Measurements from ENCODE around the gene GPHA2. TPM values are rescaled to one million over a fixed set of nuclear protein-coding genes. Genes with fewer than 3 reads are reported as not detected.

Gene GPHA2
- total RNA-seq, 2 experiments from 2014 or later: 0.49 to 0.56 TPM

DNA sequence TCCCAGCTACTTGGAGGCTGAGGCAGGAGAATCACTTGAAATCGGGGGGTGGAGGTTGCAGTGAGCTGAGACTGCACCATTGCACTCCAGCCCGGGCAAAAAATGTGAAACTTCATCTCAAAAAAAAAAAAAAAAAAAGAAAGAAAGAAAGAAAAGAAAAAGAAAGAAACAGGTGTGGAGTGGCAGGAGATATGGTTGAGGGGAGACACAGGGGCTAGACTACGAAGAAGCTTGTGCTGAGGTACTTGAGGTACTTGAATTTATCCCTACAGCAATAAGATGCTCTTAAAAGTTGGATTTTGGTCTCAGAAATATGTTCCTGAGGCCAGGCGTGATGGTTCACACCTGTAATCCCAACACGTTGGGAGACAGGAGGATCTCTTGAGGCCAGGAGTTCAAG, 38.4 kb upstream of the GPHA2 start:
- intact Hi-C loops (cut with DNase I, micrococcal nuclease): loop anchor here (5.0 kb wide), 2 partner anchors 38 to 57 kb away; partner anchors contain the start of genes ARL2 (in 1 of the 2) and ATG2A (in 1 of the 2)
- no peak overlapping the region for H3K4me3 ChIP-seq (ENCODE audit: low read length)
- H3K9me3 Mint-ChIP-seq: no peaks in the 10 kb centered on the region
- TF ChIP-seq, protein P1, sequence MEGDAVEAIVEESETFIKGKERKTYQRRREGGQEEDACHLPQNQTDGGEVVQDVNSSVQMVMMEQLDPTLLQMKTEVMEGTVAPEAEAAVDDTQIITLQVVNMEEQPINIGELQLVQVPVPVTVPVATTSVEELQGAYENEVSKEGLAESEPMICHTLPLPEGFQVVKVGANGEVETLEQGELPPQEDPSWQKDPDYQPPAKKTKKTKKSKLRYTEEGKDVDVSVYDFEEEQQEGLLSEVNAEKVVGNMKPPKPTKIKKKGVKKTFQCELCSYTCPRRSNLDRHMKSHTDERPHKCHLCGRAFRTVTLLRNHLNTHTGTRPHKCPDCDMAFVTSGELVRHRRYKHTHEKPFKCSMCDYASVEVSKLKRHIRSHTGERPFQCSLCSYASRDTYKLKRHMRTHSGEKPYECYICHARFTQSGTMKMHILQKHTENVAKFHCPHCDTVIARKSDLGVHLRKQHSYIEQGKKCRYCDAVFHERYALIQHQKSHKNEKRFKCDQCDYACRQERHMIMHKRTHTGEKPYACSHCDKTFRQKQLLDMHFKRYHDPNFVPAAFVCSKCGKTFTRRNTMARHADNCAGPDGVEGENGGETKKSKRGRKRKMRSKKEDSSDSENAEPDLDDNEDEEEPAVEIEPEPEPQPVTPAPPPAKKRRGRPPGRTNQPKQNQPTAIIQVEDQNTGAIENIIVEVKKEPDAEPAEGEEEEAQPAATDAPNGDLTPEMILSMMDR (IDR thresholded peaks at IDR 0.05): no peak
- H3K27ac Mint-ChIP-seq: no peak overlapping the region
- no peak overlapping the region for H3K4me3 Mint-ChIP-seq
- H3K36me3 ChIP-seq (ENCODE audit: insufficient read depth, low read length): no peaks in the 10 kb centered on the region
- no peaks in the 10 kb centered on the region for H3K9me3 ChIP-seq (ENCODE audit: control insufficient read depth in 1 of 2, insufficient read depth in 1 of 2, low read length in 2 of 2)
- H3K4me1 ChIP-seq (ENCODE audit: insufficient read depth, low read length): peaks cover 23% of the 10 kb centered on the region
- CTCF ChIA-PET: interaction anchor here (0.7 kb wide), 1 partner anchor 40 kb away, joined by 3 read pairs; the partner anchor contains the start of gene ARL2
- H3K27me3 Mint-ChIP-seq: no peaks in the 10 kb centered on the region
- ATAC-seq (ENCODE audit: poor library complexity) (no peak), DNase-seq (no peak)
- peaks cover 23% of the 10 kb centered on the region for H3K4me1 Mint-ChIP-seq (ENCODE audit: low read depth)
- H3K27ac ChIP-seq (ENCODE audit: low read depth in 1 of 2, low read length in 2 of 2): no peak overlapping the region
- POLR2A ChIA-PET: no interaction called here
- no peaks in the 10 kb centered on the region for H3K27me3 ChIP-seq (ENCODE audit: control insufficient read depth in 1 of 2, insufficient read depth in 2 of 2, low read length in 2 of 2)
- no peaks in the 10 kb centered on the region for H3K36me3 Mint-ChIP-seq (ENCODE audit: low read depth)

DNA sequence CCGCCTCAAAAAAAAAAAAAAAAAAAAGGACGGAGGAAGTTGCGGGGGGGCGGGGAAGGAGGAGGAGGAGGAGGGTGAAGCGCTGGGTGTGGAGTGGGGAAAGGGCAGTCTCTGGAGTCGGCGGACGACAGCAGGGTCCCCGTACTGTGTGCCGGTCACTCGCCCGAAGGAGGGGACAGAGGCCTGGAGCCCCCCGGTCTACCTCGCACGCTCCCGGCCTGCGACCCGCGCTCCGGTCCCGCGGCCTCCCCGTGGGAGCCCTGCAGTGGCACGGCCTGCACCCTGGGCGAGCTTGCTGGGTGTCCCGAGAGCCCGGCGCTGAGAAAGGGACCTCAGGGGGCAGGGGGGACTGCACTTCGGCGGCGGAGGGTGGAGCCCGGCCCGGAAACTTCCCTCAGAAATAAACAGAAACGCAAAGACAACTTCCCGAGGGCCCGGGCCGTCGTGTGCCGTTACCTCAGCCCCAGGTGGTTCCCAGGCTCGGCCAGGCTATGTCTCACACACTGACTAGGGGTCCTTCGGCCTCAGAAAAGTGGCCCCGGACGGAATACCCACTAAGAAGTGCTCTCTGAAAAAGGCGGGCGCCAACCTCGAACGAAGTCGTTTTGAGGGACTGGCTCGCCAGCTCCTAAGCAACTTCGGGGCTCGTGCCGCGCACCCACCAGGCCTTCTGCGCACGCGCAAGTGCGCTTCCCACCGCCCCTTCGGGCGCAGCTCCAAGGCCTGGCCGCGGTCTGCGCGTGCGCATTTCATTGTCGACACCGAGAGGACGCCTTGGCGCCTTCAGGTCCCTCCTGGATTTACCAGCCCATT, 35.9 kb upstream of the GPHA2 start, which contains the start of gene MAJIN:
Gene MAJIN (minus strand): TSS at position 688 of the 813 bp plus-strand sequence. CDS start 12,703 bp downstream, outside the sequence.
- Histone ChIP-seq H3K4me3 (ENCODE audit: low read length) (peak within 1 kb of the TSS; percentile 58), H3K27me3 (ENCODE audit: control insufficient read depth in 1 of 2, insufficient read depth in 2 of 2, low read length in 2 of 2) (no peaks in the 10 kb centered on the region), H3K27ac (ENCODE audit: low read depth in 1 of 2, low read length in 2 of 2) (peak within 1 kb of the TSS in 1 of 2 donors; percentile 29), H3K4me1 (ENCODE audit: insufficient read depth, low read length) (peaks cover 23% of the 10 kb centered on the region), H3K9me3 (ENCODE audit: control insufficient read depth in 1 of 2, insufficient read depth in 1 of 2, low read length in 2 of 2) (no peaks in the 10 kb centered on the region), H3K36me3 (ENCODE audit: insufficient read depth, low read length) (no peaks in the 10 kb centered on the region)
- ATAC-seq (ENCODE audit: poor library complexity) (peak; percentile 82), DNase-seq (peak; percentile 76 to 95 (median 90))
- Mint-ChIP-seq H3K27ac (peak within 1 kb of the TSS; percentile 83), H3K27me3 (no peaks in the 10 kb centered on the region), H3K4me3 (peak within 1 kb of the TSS; percentile 81), H3K4me1 (ENCODE audit: low read depth) (peaks cover 26% of the 10 kb centered on the region), H3K36me3 (ENCODE audit: low read depth) (no peaks in the 10 kb centered on the region), H3K9me3 (no peaks in the 10 kb centered on the region)
- POLR2A ChIA-PET: interaction anchor here (0.6 to 2.0 kb wide), 15 partner anchors 12 to 1644 kb away, joined by 3 to 12 read pairs (median 4); partner anchors contain the start of genes ARL2, ATG2A, FAU and MALAT1
- TF ChIP-seq, protein P1 (IDR thresholded peaks at IDR 0.05): no peak
- intact Hi-C loops (cut with DNase I, micrococcal nuclease): loop anchor here (5.0 kb wide), 2 partner anchors 41 to 54 kb away; partner anchors contain the start of genes ARL2 (in 1 of the 2) and ATG2A (in 1 of the 2)
- CTCF ChIA-PET: interaction anchor here (0.7 to 1.7 kb wide), 2 partner anchors 25 to 41 kb away, joined by 3 read pairs; partner anchors contain the start of gene BATF2

DNA sequence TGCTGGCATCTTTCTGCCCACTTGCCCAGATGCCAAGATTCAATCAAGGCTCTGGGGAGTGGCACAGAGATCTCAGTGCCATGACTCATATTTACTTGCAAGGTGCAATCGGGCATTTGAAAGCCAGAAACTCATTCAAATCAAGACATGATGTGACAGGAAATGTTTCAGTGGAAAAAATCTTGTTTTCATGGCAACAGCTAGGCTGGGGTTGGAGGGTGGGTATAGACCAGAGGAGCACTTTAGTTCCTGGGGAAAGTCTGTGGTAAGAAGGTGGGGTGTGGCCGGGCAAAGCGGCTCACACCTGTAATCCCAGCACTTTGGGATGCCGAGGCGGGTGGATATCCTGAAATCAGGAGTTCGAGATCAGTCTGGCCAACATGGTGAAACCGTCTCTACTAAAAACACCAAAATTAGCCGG, 35.0 kb upstream of the GPHA2 start:
- ATAC-seq (ENCODE audit: poor library complexity) (peak; percentile 40), DNase-seq (peak in 6 of 14 experiments; percentile 5 to 30 (median 22))
- intact Hi-C loops (cut with DNase I, micrococcal nuclease): loop anchor here (5.0 kb wide), 2 partner anchors 42 to 53 kb away; partner anchors contain the start of genes ARL2 (in 1 of the 2) and ATG2A (in 1 of the 2)
- H3K27ac Mint-ChIP-seq: peak overlapping the region; percentile 83
- Histone ChIP-seq H3K4me1 (ENCODE audit: insufficient read depth, low read length) (peaks cover 23% of the 10 kb centered on the region), H3K9me3 (ENCODE audit: control insufficient read depth in 1 of 2, insufficient read depth in 1 of 2, low read length in 2 of 2) (no peaks in the 10 kb centered on the region), H3K27ac (ENCODE audit: low read depth in 1 of 2, low read length in 2 of 2) (no peak overlapping the region), H3K27me3 (ENCODE audit: control insufficient read depth in 1 of 2, insufficient read depth in 2 of 2, low read length in 2 of 2) (no peaks in the 10 kb centered on the region), H3K36me3 (ENCODE audit: insufficient read depth, low read length) (no peaks in the 10 kb centered on the region), H3K4me3 (ENCODE audit: low read length) (no peak overlapping the region)
- H3K27me3 Mint-ChIP-seq: no peaks in the 10 kb centered on the region
- ChIA-PET POLR2A (interaction anchor here (0.7 kb wide), 1 partner anchor 1645 kb away, joined by 4 read pairs; no protein-coding TSS in a partner anchor), CTCF (interaction anchor here (0.7 kb wide), 1 partner anchor 26 kb away, joined by 3 read pairs; the partner anchor contains the start of gene BATF2)
- TF ChIP-seq, protein P1 (IDR thresholded peaks at IDR 0.05): no peak
- no peaks in the 10 kb centered on the region for H3K36me3 Mint-ChIP-seq (ENCODE audit: low read depth)
- peak overlapping the region; percentile 81 for H3K4me3 Mint-ChIP-seq
- H3K9me3 Mint-ChIP-seq: no peaks in the 10 kb centered on the region
- H3K4me1 Mint-ChIP-seq (ENCODE audit: low read depth): peaks cover 26% of the 10 kb centered on the region
